ENCODE data around the gene TKT. TPM values are rescaled to one million over a fixed set of nuclear protein-coding genes. Genes with fewer than 3 reads are reported as not detected.
A peak's percentile ranks its signal among the peaks of the same experiment; 100 is the strongest.
"Not testable (repeated sequence)": the region's sequence is repeated elsewhere in the genome, so short reads cannot be mapped to it uniquely, and the experiment has no call there.

The TKT gene
- total RNA-seq, 1 donor, result 511 TPM

- H3K27me3 ChIP-seq (ENCODE audit: insufficient read depth, low read length), result no peaks in the 10 kb centered on the region
- H3K9me3 ChIP-seq (ENCODE audit: low read depth, low read length), result no peaks in the 10 kb centered on the region
- H3K4me1 ChIP-seq (ENCODE audit: insufficient read depth, low read length), result peaks cover 67% of the 10 kb centered on the region
- H3K4me3 ChIP-seq (ENCODE audit: low read length), result peak overlapping the region; percentile 92
Measured at GRCh38 chr3:53253707-53254508, 1.9 kb downstream of the TKT start.

GRCh38 chr3:53252947-53253322 lies 2.9 kb downstream of the TKT start:
- not testable (repeated sequence) for H3K9me3 ChIP-seq (ENCODE audit: low read depth, low read length); H3K27me3 ChIP-seq (ENCODE audit: insufficient read depth, low read length)
- peaks cover 76% of the 10 kb centered on the region for H3K4me1 ChIP-seq (ENCODE audit: insufficient read depth, low read length)
- peak overlapping the region; percentile 92 for H3K4me3 ChIP-seq (ENCODE audit: low read length)

- Histone ChIP-seq H3K27me3 (ENCODE audit: insufficient read depth, low read length) (no peaks in the 10 kb centered on the region), H3K9me3 (ENCODE audit: low read depth, low read length) (no peaks in the 10 kb centered on the region), H3K4me3 (ENCODE audit: low read length) (peak overlapping the region; percentile 92), H3K4me1 (ENCODE audit: insufficient read depth, low read length) (peaks cover 83% of the 10 kb centered on the region)
Measured at GRCh38 chr3:53252096-53252946, 3.5 kb downstream of the TKT start.

GRCh38 chr3:53250881-53251605 lies 4.8 kb downstream of the TKT start:
- Histone ChIP-seq H3K27me3 (ENCODE audit: insufficient read depth, low read length) (no peaks in the 10 kb centered on the region), H3K4me1 (ENCODE audit: insufficient read depth, low read length) (peaks cover 81% of the 10 kb centered on the region), H3K9me3 (ENCODE audit: low read depth, low read length) (no peaks in the 10 kb centered on the region), H3K4me3 (ENCODE audit: low read length) (peak overlapping the region; percentile 2)

- H3K4me1 ChIP-seq (ENCODE audit: insufficient read depth, low read length), result peaks cover 86% of the 10 kb centered on the region
- H3K27me3 ChIP-seq (ENCODE audit: insufficient read depth, low read length), result no peaks in the 10 kb centered on the region
- no peaks in the 10 kb centered on the region for H3K9me3 ChIP-seq (ENCODE audit: low read depth, low read length)
- H3K4me3 ChIP-seq (ENCODE audit: low read length), result peak overlapping the region; percentile 11
Measured at GRCh38 chr3:53250453-53250852, 5.4 kb downstream of the TKT start.

- Histone ChIP-seq H3K4me3 (ENCODE audit: low read length) (no peak overlapping the region), H3K9me3 (ENCODE audit: low read depth, low read length) (no peaks in the 10 kb centered on the region), H3K4me1 (ENCODE audit: insufficient read depth, low read length) (peaks cover 93% of the 10 kb centered on the region), H3K27me3 (ENCODE audit: insufficient read depth, low read length) (no peaks in the 10 kb centered on the region)
Measured at GRCh38 chr3:53248161-53248560, 7.7 kb downstream of the TKT start.

- Histone ChIP-seq H3K9me3 (ENCODE audit: low read depth, low read length) (no peaks in the 10 kb centered on the region), H3K4me3 (ENCODE audit: low read length) (no peak overlapping the region), H3K27me3 (ENCODE audit: insufficient read depth, low read length) (no peaks in the 10 kb centered on the region), H3K4me1 (ENCODE audit: insufficient read depth, low read length) (peaks cover 93% of the 10 kb centered on the region)
Measured at GRCh38 chr3:53247619-53248018, 8.2 kb downstream of the TKT start.

GRCh38 chr3:53244271-53244670 lies 11.6 kb downstream of the TKT start:
- Histone ChIP-seq H3K9me3 (ENCODE audit: low read depth, low read length) (no peaks in the 10 kb centered on the region), H3K4me3 (ENCODE audit: low read length) (no peak overlapping the region), H3K4me1 (ENCODE audit: insufficient read depth, low read length) (peaks cover 82% of the 10 kb centered on the region), H3K27me3 (ENCODE audit: insufficient read depth, low read length) (no peaks in the 10 kb centered on the region)

GRCh38 chr3:53243785-53244184 lies 12.0 kb downstream of the TKT start:
- Histone ChIP-seq H3K4me1 (ENCODE audit: insufficient read depth, low read length) (peaks cover 78% of the 10 kb centered on the region), H3K9me3 (ENCODE audit: low read depth, low read length) (no peaks in the 10 kb centered on the region), H3K4me3 (ENCODE audit: low read length) (no peak overlapping the region), H3K27me3 (ENCODE audit: insufficient read depth, low read length) (no peaks in the 10 kb centered on the region)

- peaks cover 76% of the 10 kb centered on the region for H3K4me1 ChIP-seq (ENCODE audit: insufficient read depth, low read length)
- no peaks in the 10 kb centered on the region for H3K27me3 ChIP-seq (ENCODE audit: insufficient read depth, low read length)
- H3K4me3 ChIP-seq (ENCODE audit: low read length), result no peak overlapping the region
- H3K9me3 ChIP-seq (ENCODE audit: low read depth, low read length), result no peaks in the 10 kb centered on the region
Measured at GRCh38 chr3:53243165-53243564, 12.7 kb downstream of the TKT start.

GRCh38 chr3:53242642-53243041 lies 13.2 kb downstream of the TKT start:
- no peak overlapping the region for H3K4me3 ChIP-seq (ENCODE audit: low read length)
- H3K27me3 ChIP-seq (ENCODE audit: insufficient read depth, low read length), result no peaks in the 10 kb centered on the region
- no peaks in the 10 kb centered on the region for H3K9me3 ChIP-seq (ENCODE audit: low read depth, low read length)
- peaks cover 71% of the 10 kb centered on the region for H3K4me1 ChIP-seq (ENCODE audit: insufficient read depth, low read length)

- no peaks in the 10 kb centered on the region for H3K9me3 ChIP-seq (ENCODE audit: low read depth, low read length)
- no peaks in the 10 kb centered on the region for H3K27me3 ChIP-seq (ENCODE audit: insufficient read depth, low read length)
- no peak overlapping the region for H3K4me3 ChIP-seq (ENCODE audit: low read length)
- H3K4me1 ChIP-seq (ENCODE audit: insufficient read depth, low read length), result peaks cover 67% of the 10 kb centered on the region
Measured at GRCh38 chr3:53242155-53242554, 13.7 kb downstream of the TKT start.

- H3K4me3 ChIP-seq (ENCODE audit: low read length), result no peak overlapping the region
- no peaks in the 10 kb centered on the region for H3K9me3 ChIP-seq (ENCODE audit: low read depth, low read length)
- peaks cover 73% of the 10 kb centered on the region for H3K4me1 ChIP-seq (ENCODE audit: insufficient read depth, low read length)
- no peaks in the 10 kb centered on the region for H3K27me3 ChIP-seq (ENCODE audit: insufficient read depth, low read length)
Measured at GRCh38 chr3:53240989-53241972, 14.5 kb downstream of the TKT start.

GRCh38 chr3:53239800-53240199 lies 16.0 kb downstream of the TKT start:
- Histone ChIP-seq H3K4me3 (ENCODE audit: low read length) (no peak overlapping the region), H3K27me3 (ENCODE audit: insufficient read depth, low read length) (no peaks in the 10 kb centered on the region), H3K4me1 (ENCODE audit: insufficient read depth, low read length) (peaks cover 69% of the 10 kb centered on the region), H3K9me3 (ENCODE audit: low read depth, low read length) (no peaks in the 10 kb centered on the region)

All from mononuclear cell (primary cell).